Esophagus squamous epithelium (tissue), 5 donors: Measurements from ENCODE around the gene ARHGAP8. TPM values are rescaled to one million over a fixed set of nuclear protein-coding genes. Genes with fewer than 3 reads are reported as not detected.

Source experiments
- DNase-seq: peaks from one replicate; lab custom pipeline; 2025; lab: John Stamatoyannopoulos, UW
- H3K27ac ChIP-seq, 4 donors: fragments of 200-600 bp; sonication (generic); one replicate each; pipeline ENCODE4 v1.5.1; 2016 to 2019; ENCODE audit warnings: mild to moderate bottlenecking in 1 of 4
- H3K27me3 ChIP-seq, 4 donors: fragments of 200-600 bp; sonication (generic); 1 replicate in 3 of 4; 2 replicates in 1 of 4; pipeline versions ENCODE4 v1.5.1 to v1.6.0; 2017 to 2021; ENCODE audit warnings: antibody characterized with exemption in 1 of 4
- H3K36me3 ChIP-seq, 3 donors: fragments of 200-600 bp; sonication (generic); one replicate each; pipeline ENCODE4 v1.5.1; 2016 to 2019
- H3K4me1 ChIP-seq, 3 donors: fragments of 200-600 bp; sonication (generic); one replicate each; pipeline ENCODE4 v1.5.1; 2017 to 2019
- H3K4me3 ChIP-seq, 4 donors: fragments of 200-600 bp; sonication (generic); 1 replicate in 3 of 4; 2 replicates in 1 of 4; pipeline ENCODE4 v1.5.1; 2016 to 2019; ENCODE audit warnings: mild to moderate bottlenecking in 2 of 4, moderate library complexity in 1 of 4
- H3K9me3 ChIP-seq, 3 donors: fragments of 200-600 bp; sonication (generic); one replicate each; pipeline ENCODE4 v1.5.1; 2016 to 2019
- CTCF ChIP-seq, 6 experiments: fragments of 450-650 bp in 4 of 6; fragments of 200-600 bp in 2 of 6; sonication (generic) in 2 of 6; IDR thresholded peaks; one replicate each; pipeline ENCODE4 v1.5.1; 2016 to 2019; ENCODE audit warnings: antibody characterized with exemption in 6 of 6, mild to moderate bottlenecking in 4 of 6, moderate library complexity in 4 of 6
- POLR2A ChIP-seq, 4 donors: fragments of 450-650 bp; IDR thresholded peaks; one replicate each; pipeline ENCODE4 v1.6.1; 2017; ENCODE audit warnings: antibody characterized with exemption in 4 of 4, mild to moderate bottlenecking in 4 of 4, moderate library complexity in 3 of 4
- WGBS, 2 donors: methylation state at CpG; one replicate each; pipeline ENCODE4 v1.1.5; 2018; 5-methylcytosine and 5-hydroxymethylcytosine counted together
- intact Hi-C: fragments of 100-400 bp; cut with DNase I; formaldehyde crosslinking; loops from one replicate; pipeline ENCODE4 v1.15.0; 2022
- total RNA-seq, 4 donors: library from RNA; depleted of rRNA; stranded (reverse); fragments of >200 nt; gene quantifications; one replicate each; pipeline ENCODE4 v1.1.0, GENCODE V29; 2016
- donor health status: DM: yes; HTN: yes; CAD: no.

ARHGAP8 gene
- total RNA-seq, 4 donors from 2014 or later = 3.6 to 15.0 (median 11.5) TPM

GRCh38 chr22:44809456-44809855 lies 57.1 kb downstream of the ARHGAP8 start:
- Histone ChIP-seq H3K27me3 (no peaks in the 10 kb centered on the region), H3K9me3 (no peaks in the 10 kb centered on the region), H3K4me1 (no peaks in the 10 kb centered on the region), H3K36me3 (no peaks in the 10 kb centered on the region), H3K4me3 (no peak overlapping the region), H3K27ac (no peak overlapping the region)
- no peak for DNase-seq
- TF ChIP-seq POLR2A (IDR thresholded peaks at IDR 0.05) = no peak
- no peak for TF ChIP-seq CTCF (IDR thresholded peaks at IDR 0.05)
- intact Hi-C loops = no loop called here
- WGBS, 2 donors = 84 to 89% methylated on average over 9 to 10 of the region's 11 CpGs

- no peak overlapping the region for H3K4me3 ChIP-seq
- no peak overlapping the region for H3K27ac ChIP-seq
- WGBS, 2 donors = 86 to 95% methylated on average over 7 to 13 of the region's 13 CpGs
- intact Hi-C loops = loop anchor here (10.0 kb wide), 1 partner anchor 164 kb away; no protein-coding TSS in a partner anchor
- H3K36me3 ChIP-seq = no peaks in the 10 kb centered on the region
- H3K9me3 ChIP-seq = no peaks in the 10 kb centered on the region
- no peaks in the 10 kb centered on the region for H3K4me1 ChIP-seq
- no peaks in the 10 kb centered on the region for H3K27me3 ChIP-seq
- TF ChIP-seq CTCF (IDR thresholded peaks at IDR 0.05) = no peak
- TF ChIP-seq POLR2A (IDR thresholded peaks at IDR 0.05) = no peak
- no peak for DNase-seq
Observed at GRCh38 chr22:44811141-44811540, 58.8 kb downstream of the ARHGAP8 start.

GRCh38 chr22:44813416-44813815 lies 61.0 kb downstream of the ARHGAP8 start:
- no peak overlapping the region for H3K27ac ChIP-seq
- no peaks in the 10 kb centered on the region for H3K4me1 ChIP-seq
- TF ChIP-seq POLR2A (IDR thresholded peaks at IDR 0.05) (no peak), CTCF (IDR thresholded peaks at IDR 0.05) (no peak)
- DNase-seq = no peak
- WGBS, 2 donors = 1 to 45% methylated on average over 2 of the region's 2 CpGs
- H3K36me3 ChIP-seq = no peaks in the 10 kb centered on the region
- H3K9me3 ChIP-seq = no peaks in the 10 kb centered on the region
- no peaks in the 10 kb centered on the region for H3K27me3 ChIP-seq
- intact Hi-C loops = loop anchor here (10.0 kb wide), 1 partner anchor 161 kb away; no protein-coding TSS in a partner anchor
- H3K4me3 ChIP-seq = no peak overlapping the region

- TF ChIP-seq POLR2A (IDR thresholded peaks at IDR 0.05) = no peak
- no peak for TF ChIP-seq CTCF (IDR thresholded peaks at IDR 0.05)
- H3K9me3 ChIP-seq = no peaks in the 10 kb centered on the region
- WGBS, 2 donors = 83 to 90% methylated on average over 1 to 13 of the region's 25 CpGs
- DNase-seq = no peak
- no peak overlapping the region for H3K4me3 ChIP-seq
- no peaks in the 10 kb centered on the region for H3K27me3 ChIP-seq
- H3K27ac ChIP-seq = no peak overlapping the region
- H3K36me3 ChIP-seq = no peaks in the 10 kb centered on the region
- H3K4me1 ChIP-seq = no peaks in the 10 kb centered on the region
- intact Hi-C loops = loop anchor here (10.0 kb wide), 1 partner anchor 160 kb away; no protein-coding TSS in a partner anchor
Observed at GRCh38 chr22:44814266-44815098, 62.1 kb downstream of the ARHGAP8 start.
